GM13977 (cell line): ENCODE data around the gene RAB11A.

Experiments used
- DNase-seq: peaks from one replicate; pipeline ENCODE4 v3.0.0; 2012; ENCODE audit warnings: low spot score
- in situ Hi-C: fragments of 300-500 bp; cut with MboI; formaldehyde crosslinking; loops from one replicate; pipeline ENCODE4 v1.12.0; 2022; ENCODE audit warnings: low sequenced_read_pairs, low pct_unique_long_range_greater_than_20kb, mixed read lengths, inconsistent platforms; ENCODE audit not compliant: unreplicated experiment
- TF ChIP-seq, protein P1 (sequence below): IDR thresholded peaks from 2 replicates; pipeline ENCODE4 v1.5.1; 2012; ENCODE audit warnings: mild to moderate bottlenecking, control low read depth; ENCODE audit not compliant: insufficient read depth; ENCODE audit errors: extremely low read depth, missing control alignments

Gene RAB11A

DNA sequence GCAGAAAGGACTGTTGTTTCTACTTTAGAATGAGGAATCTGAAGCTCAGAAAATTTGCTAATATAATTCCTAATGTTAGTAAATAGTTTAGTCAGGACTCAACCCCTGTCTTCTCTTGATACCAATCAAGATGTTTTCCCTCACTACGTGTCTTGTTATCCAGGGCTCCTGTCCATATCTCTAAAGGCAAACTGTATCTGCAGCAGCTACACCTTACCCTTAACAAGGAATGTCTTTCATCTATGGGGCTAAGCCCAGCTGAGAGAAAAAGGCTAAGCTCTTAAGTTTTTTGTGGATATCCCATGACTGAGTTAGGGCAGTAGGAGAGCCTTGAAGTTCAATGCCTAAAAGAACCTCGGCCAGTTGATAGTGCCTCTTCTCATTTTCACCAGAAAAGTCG, 32.5 kb downstream of the RAB11A start:
- no peak for DNase-seq
- TF ChIP-seq, protein P1, sequence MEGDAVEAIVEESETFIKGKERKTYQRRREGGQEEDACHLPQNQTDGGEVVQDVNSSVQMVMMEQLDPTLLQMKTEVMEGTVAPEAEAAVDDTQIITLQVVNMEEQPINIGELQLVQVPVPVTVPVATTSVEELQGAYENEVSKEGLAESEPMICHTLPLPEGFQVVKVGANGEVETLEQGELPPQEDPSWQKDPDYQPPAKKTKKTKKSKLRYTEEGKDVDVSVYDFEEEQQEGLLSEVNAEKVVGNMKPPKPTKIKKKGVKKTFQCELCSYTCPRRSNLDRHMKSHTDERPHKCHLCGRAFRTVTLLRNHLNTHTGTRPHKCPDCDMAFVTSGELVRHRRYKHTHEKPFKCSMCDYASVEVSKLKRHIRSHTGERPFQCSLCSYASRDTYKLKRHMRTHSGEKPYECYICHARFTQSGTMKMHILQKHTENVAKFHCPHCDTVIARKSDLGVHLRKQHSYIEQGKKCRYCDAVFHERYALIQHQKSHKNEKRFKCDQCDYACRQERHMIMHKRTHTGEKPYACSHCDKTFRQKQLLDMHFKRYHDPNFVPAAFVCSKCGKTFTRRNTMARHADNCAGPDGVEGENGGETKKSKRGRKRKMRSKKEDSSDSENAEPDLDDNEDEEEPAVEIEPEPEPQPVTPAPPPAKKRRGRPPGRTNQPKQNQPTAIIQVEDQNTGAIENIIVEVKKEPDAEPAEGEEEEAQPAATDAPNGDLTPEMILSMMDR, result no peak
- in situ Hi-C loops, result no loop called here

DNA sequence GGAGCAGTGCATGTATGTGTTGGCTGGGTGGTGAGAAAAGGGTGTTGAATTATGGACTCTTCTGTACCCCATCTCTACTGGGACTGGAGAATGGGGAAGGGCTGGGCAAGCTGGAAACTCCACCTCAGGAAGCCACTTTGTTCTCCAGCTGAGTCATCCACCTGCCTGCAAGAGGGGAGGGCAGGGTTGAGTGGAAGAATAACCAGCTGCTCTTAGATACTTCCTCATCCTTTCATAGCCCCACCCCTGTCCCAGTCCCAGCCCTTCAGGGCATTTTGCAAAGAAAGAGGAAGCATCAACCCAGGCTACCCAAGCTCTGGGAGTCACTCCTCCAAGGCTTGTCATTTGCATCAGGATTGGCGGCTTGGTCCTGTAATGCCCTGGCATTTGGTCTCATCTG, 33.1 kb downstream of the RAB11A start:
- TF ChIP-seq, protein P1, result no peak
- DNase-seq, result no peak
- in situ Hi-C loops, result no loop called here

DNA sequence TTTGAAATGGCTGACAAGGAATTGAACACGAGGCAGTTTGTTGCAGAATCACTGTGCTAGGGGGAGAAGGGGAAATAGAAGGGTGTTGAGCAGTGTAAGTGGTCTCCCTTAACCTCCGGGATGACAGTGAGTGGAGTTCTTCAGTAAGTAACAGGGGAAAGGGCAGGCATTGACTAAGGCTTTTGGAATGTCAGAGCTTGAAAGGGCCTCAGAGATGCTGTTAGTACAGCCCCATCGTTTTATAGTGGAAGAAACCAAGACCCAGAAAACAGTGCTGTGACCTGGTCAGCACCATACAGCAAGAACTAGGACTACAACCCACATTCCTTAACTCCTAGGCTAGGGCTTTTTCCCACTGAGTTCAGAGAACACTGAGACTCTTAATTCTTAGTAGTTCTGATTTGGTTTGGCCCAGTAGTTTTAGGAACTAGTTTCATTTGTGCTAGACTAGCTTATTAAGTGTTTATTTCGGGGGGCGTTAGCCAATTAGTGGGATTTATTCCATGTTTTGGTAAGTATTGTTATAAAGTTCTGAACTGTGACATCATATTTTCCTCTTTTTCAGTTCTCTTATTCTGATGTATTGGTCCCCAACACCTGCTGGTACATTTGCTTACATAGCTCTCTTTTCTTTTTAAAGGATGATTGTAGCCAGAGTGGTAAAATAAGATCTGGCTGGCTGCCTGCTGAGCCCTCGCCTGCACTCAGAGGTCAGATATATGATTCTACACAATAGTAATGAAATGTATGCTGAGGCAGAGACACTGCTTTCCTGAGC, 34.2 kb downstream of the RAB11A start:
- DNase-seq, result no peak
- TF ChIP-seq, protein P1, result no peak
- in situ Hi-C loops, result no loop called here

DNA sequence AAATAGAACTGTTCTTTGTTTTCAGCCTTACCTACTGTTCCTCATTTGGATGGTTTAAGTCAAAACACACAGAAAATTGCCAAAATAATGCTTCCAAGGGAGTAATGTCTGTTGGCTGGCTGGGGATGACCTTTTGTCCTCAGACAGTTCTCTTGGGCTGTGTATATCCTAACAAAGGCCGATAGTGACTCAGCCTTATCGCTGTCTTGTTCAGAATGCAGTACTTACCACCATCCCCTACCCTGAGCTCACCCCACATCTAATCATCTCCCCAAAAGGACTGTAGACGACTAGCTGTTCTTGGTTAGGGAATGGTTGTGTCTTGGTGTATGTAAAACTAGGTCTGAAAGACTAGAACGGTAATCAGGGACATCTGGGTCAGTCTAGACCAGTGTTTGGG, 35.0 kb downstream of the RAB11A start:
- TF ChIP-seq, protein P1, result no peak
- DNase-seq, result no peak
- in situ Hi-C loops, result no loop called here

DNA sequence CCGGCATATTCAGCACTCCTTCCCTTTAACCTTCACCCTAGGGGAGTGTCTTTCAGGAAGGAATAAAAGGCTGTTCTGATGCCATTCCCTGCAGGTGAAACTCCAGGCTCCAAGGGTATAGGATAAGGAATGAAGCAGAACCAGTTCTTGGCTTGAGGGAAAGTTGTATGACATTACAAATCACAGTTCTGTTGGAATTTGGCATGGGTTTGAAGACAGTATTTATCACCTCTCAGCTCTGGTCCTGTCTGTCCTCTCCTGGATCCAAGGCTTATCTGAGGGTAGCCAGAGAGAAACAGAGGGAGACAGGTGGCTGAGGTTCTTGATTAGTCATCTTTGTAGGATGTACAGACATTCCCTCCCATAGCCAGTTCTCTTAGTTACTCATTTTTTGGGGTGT, 37.1 kb downstream of the RAB11A start:
- TF ChIP-seq, protein P1, result no peak
- in situ Hi-C loops, result no loop called here
- DNase-seq, result no peak

DNA sequence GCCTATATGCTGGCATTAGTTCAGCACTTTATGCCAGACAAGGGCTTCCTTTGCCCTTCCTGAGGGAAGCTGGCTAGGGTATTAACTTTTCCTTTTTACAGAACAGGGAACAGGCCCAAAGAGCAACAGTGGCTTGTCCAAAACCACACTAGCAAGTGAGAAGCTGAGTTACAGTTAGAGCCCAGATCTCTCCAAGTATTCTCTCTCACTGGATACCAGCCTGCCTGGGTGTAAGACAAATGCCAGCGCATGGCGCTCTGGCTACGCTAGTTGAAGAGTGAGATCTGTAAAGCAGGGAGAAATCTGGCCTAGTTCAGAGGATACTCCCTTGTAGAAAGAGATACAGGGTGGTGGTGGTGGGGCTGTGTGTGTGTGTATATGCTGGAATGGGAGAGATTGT, 38.4 kb downstream of the RAB11A start:
- in situ Hi-C loops, result no loop called here
- DNase-seq, result no peak
- TF ChIP-seq, protein P1, result no peak
